ENCODE measurements around the gene SMPD1. TPM values are rescaled to one million over a fixed set of nuclear protein-coding genes. Genes with fewer than 3 reads are reported as not detected.

The SMPD1 gene
- total RNA-seq, 1 donor from 2014 or later: 22.5 TPM

GRCh38 chr11:6420677-6421076 is 30.4 kb downstream of the SMPD1 start:
- no peak for DNase-seq (ENCODE audit: low read depth)
- no peak for TF ChIP-seq CTCF (conservative IDR thresholded peaks at IDR 0.05; ENCODE audit: low read depth, low read length)
- no peak overlapping the region for H3K4me3 ChIP-seq (ENCODE audit: low read depth, low read length)

GRCh38 chr11:6427516-6427915 is 37.2 kb downstream of the SMPD1 start:
- no peak for TF ChIP-seq CTCF (conservative IDR thresholded peaks at IDR 0.05; ENCODE audit: low read depth, low read length)
- DNase-seq (ENCODE audit: low read depth): no peak
- H3K4me3 ChIP-seq (ENCODE audit: low read depth, low read length): no peak overlapping the region

- DNase-seq (ENCODE audit: low read depth): no peak
- TF ChIP-seq CTCF (conservative IDR thresholded peaks at IDR 0.05; ENCODE audit: low read depth, low read length): no peak
- no peak overlapping the region for H3K4me3 ChIP-seq (ENCODE audit: low read depth, low read length)
Observed at GRCh38 chr11:6431861-6432260, 41.6 kb downstream of the SMPD1 start.

GRCh38 chr11:6433998-6434660 is 43.9 kb downstream of the SMPD1 start:
- no peak for DNase-seq (ENCODE audit: low read depth)
- no peak overlapping the region for H3K4me3 ChIP-seq (ENCODE audit: low read depth, low read length)
- TF ChIP-seq CTCF (conservative IDR thresholded peaks at IDR 0.05; ENCODE audit: low read depth, low read length): no peak

- DNase-seq (ENCODE audit: low read depth): no peak
- TF ChIP-seq CTCF (conservative IDR thresholded peaks at IDR 0.05; ENCODE audit: low read depth, low read length): no peak
- no peak overlapping the region for H3K4me3 ChIP-seq (ENCODE audit: low read depth, low read length)
Observed at GRCh38 chr11:6437423-6437822, 47.1 kb downstream of the SMPD1 start.

- TF ChIP-seq CTCF (conservative IDR thresholded peaks at IDR 0.05; ENCODE audit: low read depth, low read length): no peak
Observed at GRCh38 chr11:6437993-6438392, 47.7 kb downstream of the SMPD1 start.

GRCh38 chr11:6438979-6439571 is 48.8 kb downstream of the SMPD1 start:
- TF ChIP-seq CTCF (conservative IDR thresholded peaks at IDR 0.05; ENCODE audit: low read depth, low read length): peak; percentile 90
- H3K4me3 ChIP-seq (ENCODE audit: low read depth, low read length): no peak overlapping the region
- no peak for DNase-seq (ENCODE audit: low read depth)

More at GRCh38 chr11:6437993-6438392, 47.7 kb downstream of the SMPD1 start:
- no peak for DNase-seq (ENCODE audit: low read depth)
- no peak overlapping the region for H3K4me3 ChIP-seq (ENCODE audit: low read depth, low read length)
